Liver (tissue), 3 donors: ENCODE measurements around the gene BCAN.

ENCODE experiments used
- ATF3 ChIP-seq: IDR thresholded peaks from 2 replicates; pipeline ENCODE4 v1.6.1; 2016; ENCODE audit warnings: antibody characterized with exemption
- CTCF ChIP-seq: fragments of 150-350 bp; IDR thresholded peaks from 2 replicates; pipeline ENCODE4 v1.5.1; 2017; ENCODE audit warnings: improper control_type of control experiment, low read depth, low read length; ENCODE audit not compliant: missing input control
- EGR1 ChIP-seq, 2 donors: IDR thresholded peaks; 2 replicates each; pipeline ENCODE4 v1.6.1; 2016 to 2018; ENCODE audit warnings: antibody characterized with exemption in 2 of 2, low read depth in 2 of 2
- GABPA ChIP-seq, 2 donors: IDR thresholded peaks in 1 of 2; conservative IDR thresholded peaks in 1 of 2; 2 replicates each; pipeline ENCODE4 v1.6.1; 2016; ENCODE audit warnings: antibody characterized with exemption in 2 of 2, mild to moderate bottlenecking in 1 of 2, moderate library complexity in 1 of 2
- JUND ChIP-seq, 2 donors: IDR thresholded peaks; 2 replicates each; pipeline ENCODE4 v1.6.1; 2016; ENCODE audit warnings: antibody characterized with exemption in 2 of 2
- MAX ChIP-seq: IDR thresholded peaks from 2 replicates; pipeline ENCODE4 v1.6.1; 2016; ENCODE audit warnings: antibody characterized with exemption
- RAD21 ChIP-seq, 2 donors: IDR thresholded peaks; 2 replicates each; pipeline ENCODE4 v1.6.1; 2016; ENCODE audit warnings: antibody characterized with exemption in 2 of 2, mild to moderate bottlenecking in 2 of 2
- REST ChIP-seq: IDR thresholded peaks from 2 replicates; pipeline ENCODE4 v1.6.1; 2016; ENCODE audit warnings: antibody characterized with exemption, mild to moderate bottlenecking
- SP1 ChIP-seq: IDR thresholded peaks from 2 replicates; pipeline ENCODE4 v1.6.1; 2018; ENCODE audit warnings: antibody characterized with exemption, mild to moderate bottlenecking
- TAF1 ChIP-seq: conservative IDR thresholded peaks from 2 replicates; pipeline ENCODE4 v1.6.1; 2016; ENCODE audit warnings: antibody characterized with exemption, mild to moderate bottlenecking
- YY1 ChIP-seq: IDR thresholded peaks from 2 replicates; pipeline ENCODE4 v1.6.1; 2016; ENCODE audit warnings: antibody characterized with exemption, mild to moderate bottlenecking
- ZBTB33 ChIP-seq: IDR thresholded peaks from 2 replicates; pipeline ENCODE4 v1.6.1; 2016; ENCODE audit warnings: antibody characterized with exemption
- donor health status: healthy.
- donor health status: healthy.

GRCh38 chr1:156641761-156642264 is at the start of gene BCAN:
- no peak for TF ChIP-seq CTCF
- TF ChIP-seq ZBTB33: no peak
- no peak for TF ChIP-seq TAF1
- TF ChIP-seq ATF3: no peak
- TF ChIP-seq SP1: no peak
- no peak for TF ChIP-seq EGR1 (IDR thresholded peaks at IDR 0.05; ENCODE audit: low read depth in 2 of 2)
- TF ChIP-seq RAD21 (IDR thresholded peaks at IDR 0.05): no peak
- no peak for TF ChIP-seq MAX
- TF ChIP-seq YY1: no peak
- no peak for TF ChIP-seq JUND (IDR thresholded peaks at IDR 0.05)
- TF ChIP-seq GABPA (IDR thresholded peaks at IDR 0.05 in 1 of 2, conservative IDR thresholded peaks at IDR 0.05 in 1 of 2): no peak
- TF ChIP-seq REST: no peak
